GM18951 (cell line): ENCODE results near the gene MYLK2.

ENCODE experiments used
- POLR2A ChIP-seq: IDR thresholded peaks from 4 replicates; pipeline ENCODE4 v1.6.1; 2011; ENCODE audit warnings: mild to moderate bottlenecking; ENCODE audit not compliant: insufficient read length, insufficient read depth; ENCODE audit errors: extremely low read depth
- in situ Hi-C: fragments of 300-500 bp; cut with MboI; formaldehyde crosslinking; loops from one replicate; pipeline ENCODE4 v1.12.0; 2022; ENCODE audit warnings: low sequenced_read_pairs, mixed read lengths, inconsistent platforms; ENCODE audit not compliant: unreplicated experiment

Gene MYLK2

GRCh38 chr20:31822421-31823330 lies 3.5 kb downstream of the MYLK2 start:
- TF ChIP-seq POLR2A: no peak
- in situ Hi-C loops: loop anchor here (10.0 kb wide), 1 partner anchor 272 kb away; no protein-coding TSS in a partner anchor

GRCh38 chr20:31823360-31824124 lies 4.4 kb downstream of the MYLK2 start:
- TF ChIP-seq POLR2A: no peak
- in situ Hi-C loops: loop anchor here (10.0 kb wide), 1 partner anchor 271 kb away; no protein-coding TSS in a partner anchor

- in situ Hi-C loops: loop anchor here (10.0 kb wide), 1 partner anchor 271 kb away; no protein-coding TSS in a partner anchor
- TF ChIP-seq POLR2A: no peak
These were observed 4.9 kb downstream of the MYLK2 start for GRCh38 chr20:31824125-31824485.

- in situ Hi-C loops: loop anchor here (10.0 kb wide), 1 partner anchor 270 kb away; no protein-coding TSS in a partner anchor
- TF ChIP-seq POLR2A: no peak
These were observed 5.6 kb downstream of the MYLK2 start for GRCh38 chr20:31824554-31825313.

- in situ Hi-C loops: loop anchor here (10.0 kb wide), 1 partner anchor 269 kb away; no protein-coding TSS in a partner anchor
- no peak for TF ChIP-seq POLR2A
These were observed 6.9 kb downstream of the MYLK2 start for GRCh38 chr20:31826074-31826473.

- in situ Hi-C loops: loop anchor here (10.0 kb wide), 1 partner anchor 268 kb away; no protein-coding TSS in a partner anchor
These were observed 7.9 kb downstream of the MYLK2 start for GRCh38 chr20:31827059-31827458.

GRCh38 chr20:31828016-31828415 lies 8.9 kb downstream of the MYLK2 start:
- in situ Hi-C loops: loop anchor here (10.0 kb wide), 1 partner anchor 267 kb away; no protein-coding TSS in a partner anchor

More at GRCh38 chr20:31827059-31827458, 7.9 kb downstream of the MYLK2 start:
- no peak for TF ChIP-seq POLR2A

GRCh38 chr20:31829731-31830130 lies 10.6 kb downstream of the MYLK2 start:
- no peak for TF ChIP-seq POLR2A
- in situ Hi-C loops: loop anchor here (10.0 kb wide), 1 partner anchor 265 kb away; no protein-coding TSS in a partner anchor

- TF ChIP-seq POLR2A: no peak
- in situ Hi-C loops: no loop called here
These were observed 11.3 kb downstream of the MYLK2 start for GRCh38 chr20:31830406-31830981.

- in situ Hi-C loops: no loop called here
- TF ChIP-seq POLR2A: no peak
These were observed 12.1 kb downstream of the MYLK2 start for GRCh38 chr20:31831211-31831610.

- no peak for TF ChIP-seq POLR2A
- in situ Hi-C loops: no loop called here
These were observed 12.7 kb downstream of the MYLK2 start for GRCh38 chr20:31831771-31832306.
